ENCODE data around the gene PPT1. TPM values are rescaled to one million over a fixed set of nuclear protein-coding genes. Genes with fewer than 3 reads are reported as not detected.

Gene PPT1
- polyA plus RNA-seq, 6 donors from 2014 or later, result 110 to 213 (median 133) TPM

DNA sequence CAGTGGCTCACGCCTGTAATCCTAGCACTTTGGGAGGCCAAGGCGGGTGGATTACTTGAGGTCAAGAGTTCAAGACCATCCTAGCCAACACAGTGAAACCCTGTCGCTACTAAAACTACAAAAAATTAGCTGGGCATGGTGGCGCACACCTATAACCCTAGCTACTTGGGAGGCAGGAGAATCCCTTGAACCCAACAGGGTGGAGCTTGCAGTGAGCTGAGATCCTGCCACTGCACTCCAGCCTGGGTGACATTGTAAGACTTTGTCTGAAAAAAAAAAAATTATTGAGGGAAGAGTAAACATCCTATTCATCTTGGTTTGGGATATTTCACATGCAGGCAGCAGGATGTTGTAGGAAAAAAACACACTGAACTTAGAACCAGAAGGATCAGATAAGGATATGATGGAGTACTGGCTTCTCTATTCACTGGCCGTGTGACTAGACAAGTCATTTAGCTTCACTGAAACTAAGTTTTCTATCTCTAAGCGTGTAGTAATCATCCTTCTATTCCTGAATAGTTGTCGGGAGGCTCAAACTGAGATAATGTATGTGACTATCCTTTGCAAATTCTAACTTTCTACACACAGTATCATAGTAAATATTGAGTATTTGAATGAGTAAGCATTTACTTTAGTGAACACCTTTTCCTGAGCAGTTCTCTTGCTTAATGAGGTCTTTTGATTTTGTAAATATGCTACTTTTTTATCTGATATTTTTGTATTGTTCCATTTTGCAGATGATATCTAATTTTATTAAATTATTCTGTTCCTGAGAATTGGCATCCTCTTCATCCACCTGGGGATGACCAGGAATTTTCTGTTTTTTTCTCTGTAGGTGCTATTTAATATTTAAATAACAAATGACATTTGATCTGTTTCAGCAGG lies 38.4 kb downstream of the PPT1 start:
- H3K36me3 Mint-ChIP-seq, result peaks cover 5 to 13% of the 10 kb centered on the region in 2 donors
- peak overlapping the region; percentile 61 to 91 (median 80) for H3K4me3 Mint-ChIP-seq
- DNase-seq (no peak), ATAC-seq (ENCODE audit: low read depth in 2 of 2) (no peak)
- no peaks in the 10 kb centered on the region for H3K27me3 Mint-ChIP-seq
- no peaks in the 10 kb centered on the region for H3K9me3 Mint-ChIP-seq
- peaks cover 75 to 95% (median 84%) of the 10 kb centered on the region in 3 donors for H3K4me1 Mint-ChIP-seq
- peak overlapping the region; percentile 50 to 94 (median 90) for H3K27ac Mint-ChIP-seq

DNA sequence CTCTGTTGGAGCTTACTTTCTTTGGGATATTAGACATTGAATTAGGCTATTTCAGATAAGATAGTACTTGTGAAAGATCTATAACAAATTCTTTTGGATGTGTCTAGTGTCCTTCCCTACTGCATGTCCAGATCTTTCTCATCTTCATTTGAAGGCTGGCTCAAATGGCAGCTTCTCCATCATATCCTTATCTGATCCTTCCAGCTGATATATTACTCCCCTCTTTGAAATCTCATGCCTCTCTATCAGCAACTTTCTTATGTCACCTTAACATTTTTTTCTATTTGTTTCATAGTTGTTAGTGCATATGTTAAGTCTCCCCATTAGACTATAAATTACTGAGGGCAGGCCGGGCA lies 39.0 kb downstream of the PPT1 start:
- Mint-ChIP-seq H3K4me3 (peak overlapping the region in 6 of 8 donors; percentile 61 to 91 (median 78)), H3K4me1 (peaks cover 71 to 94% (median 84%) of the 10 kb centered on the region in 3 donors), H3K27ac (peak overlapping the region; percentile 50 to 94 (median 90)), H3K9me3 (no peaks in the 10 kb centered on the region), H3K36me3 (peaks cover 0 to 11% of the 10 kb centered on the region in 2 donors), H3K27me3 (no peaks in the 10 kb centered on the region)
- DNase-seq (no peak), ATAC-seq (ENCODE audit: low read depth in 2 of 2) (no peak)

DNA sequence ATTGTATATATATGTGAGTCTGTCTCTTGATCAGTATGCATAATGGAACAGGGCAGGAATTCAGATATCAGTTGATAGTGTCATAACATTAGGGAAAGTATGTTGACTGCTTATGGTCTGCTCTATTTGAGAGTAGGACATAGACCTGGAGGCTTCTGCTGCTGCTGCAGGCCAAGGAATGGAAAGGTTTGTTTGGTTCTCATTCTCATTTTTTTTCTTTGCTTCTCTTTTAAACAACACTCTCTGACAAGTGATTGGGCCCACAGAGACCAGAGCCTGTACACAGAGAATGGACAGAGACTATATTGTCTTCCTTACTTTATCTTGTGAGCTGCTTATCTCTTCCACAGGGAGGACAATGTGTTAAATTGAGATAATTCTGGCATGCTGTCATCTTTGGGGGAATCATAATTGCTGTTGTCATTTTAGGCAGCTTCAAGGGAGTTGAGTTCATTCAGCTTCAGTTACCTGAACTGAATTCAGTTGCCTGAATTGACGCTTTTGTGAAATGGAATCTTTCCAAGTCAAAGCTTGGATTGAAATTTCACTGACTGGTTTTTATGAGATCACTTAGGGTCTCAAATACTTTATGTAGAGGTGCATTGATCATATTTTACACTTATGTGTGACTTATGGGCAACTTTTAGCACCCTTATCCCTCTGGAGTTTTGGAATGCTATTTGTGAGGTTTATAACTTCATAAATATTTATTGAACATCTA lies 39.6 kb downstream of the PPT1 start:
- H3K36me3 Mint-ChIP-seq, result peaks cover 0 to 11% of the 10 kb centered on the region in 2 donors
- ATAC-seq (ENCODE audit: low read depth in 2 of 2) (no peak), DNase-seq (no peak)
- peaks cover 71 to 96% (median 88%) of the 10 kb centered on the region in 3 donors for H3K4me1 Mint-ChIP-seq
- H3K9me3 Mint-ChIP-seq, result no peaks in the 10 kb centered on the region
- H3K27me3 Mint-ChIP-seq, result no peaks in the 10 kb centered on the region
- peak overlapping the region; percentile 50 to 94 (median 84) for H3K27ac Mint-ChIP-seq
- H3K4me3 Mint-ChIP-seq, result peak overlapping the region in 5 of 8 donors; percentile 11 to 91 (median 61)

DNA sequence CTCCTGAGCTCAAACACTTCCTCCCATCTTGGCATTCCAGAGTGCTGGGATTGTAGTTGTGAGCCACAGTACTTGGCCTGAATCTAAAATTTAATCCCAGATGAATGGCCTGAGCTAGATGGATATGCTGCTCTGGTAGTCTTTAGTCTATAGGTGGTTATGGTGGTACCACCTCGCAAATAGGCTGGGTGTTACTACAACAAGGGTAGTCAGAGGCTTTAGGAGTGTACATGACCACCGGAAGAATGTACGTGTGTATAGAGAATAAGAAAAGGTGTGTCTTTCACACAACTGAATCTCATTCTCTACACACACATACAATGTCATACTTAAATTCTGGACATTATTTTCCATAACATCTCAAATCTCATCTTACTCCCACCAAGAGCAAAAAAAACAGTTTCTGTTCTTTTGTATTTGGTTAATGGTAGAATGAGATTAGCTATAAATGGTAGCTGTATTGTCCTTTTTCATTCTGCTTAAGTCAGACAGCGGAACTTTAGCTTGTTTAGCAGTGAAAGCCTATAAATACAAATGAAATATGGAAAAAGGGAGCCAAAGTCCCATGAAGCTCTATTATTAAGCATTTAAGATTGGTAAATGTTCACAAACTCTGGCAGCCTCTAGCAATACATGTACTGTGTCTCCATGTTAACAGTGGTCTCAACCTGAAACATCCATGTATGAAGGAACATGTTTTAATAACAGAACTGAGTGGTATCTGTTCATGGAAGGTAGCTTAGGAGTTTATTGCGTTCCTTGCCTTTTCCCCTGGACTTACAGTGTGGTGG lies 40.3 kb downstream of the PPT1 start:
- H3K4me3 Mint-ChIP-seq, result peak overlapping the region in 5 of 8 donors; percentile 0 to 91 (median 31)
- DNase-seq (no peak), ATAC-seq (ENCODE audit: low read depth in 2 of 2) (no peak)
- peaks cover 0 to 6% of the 10 kb centered on the region in 2 donors for H3K36me3 Mint-ChIP-seq
- no peaks in the 10 kb centered on the region for H3K27me3 Mint-ChIP-seq
- H3K4me1 Mint-ChIP-seq, result peaks cover 67 to 95% (median 83%) of the 10 kb centered on the region in 3 donors
- H3K9me3 Mint-ChIP-seq, result no peaks in the 10 kb centered on the region
- H3K27ac Mint-ChIP-seq, result peak overlapping the region; percentile 79 to 94 (median 88)

DNA sequence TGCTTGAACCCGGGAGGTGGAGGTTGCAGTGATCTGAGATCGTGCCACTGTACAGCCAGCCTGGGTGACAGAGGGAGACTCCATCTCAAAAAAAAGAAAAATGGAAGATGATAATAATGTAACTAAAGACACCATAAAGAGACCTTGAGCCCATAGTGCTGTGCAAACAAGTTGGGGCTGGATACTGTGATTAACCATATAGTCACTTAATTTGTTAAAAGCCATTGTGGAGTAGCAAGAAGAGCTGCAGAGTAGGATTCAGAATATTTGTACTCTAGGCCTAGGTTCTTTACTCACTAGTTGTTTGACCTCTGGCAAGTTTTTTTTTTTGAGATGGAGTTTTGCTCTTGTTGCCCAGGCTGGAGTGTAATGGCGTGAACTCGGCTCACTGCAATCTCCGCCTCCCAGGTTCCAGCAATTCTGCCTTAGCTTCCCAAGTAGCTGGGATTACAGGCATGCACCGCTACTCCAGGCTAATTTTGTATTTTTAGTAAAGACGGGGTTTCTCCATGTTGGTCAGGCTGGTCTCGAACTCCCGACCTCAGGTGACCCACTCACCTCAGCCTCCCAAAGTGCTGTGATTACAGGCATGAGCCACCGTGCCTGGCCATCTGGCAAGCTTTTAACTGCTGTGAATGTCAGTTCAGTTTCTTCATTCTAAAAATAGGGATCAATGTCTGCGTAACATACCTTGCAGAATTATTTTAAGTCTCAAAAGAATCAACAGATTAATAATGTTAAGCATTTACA lies 43.7 kb downstream of the PPT1 start:
- peak overlapping the region; percentile 33 to 91 (median 80) for H3K27ac Mint-ChIP-seq
- DNase-seq (no peak), ATAC-seq (ENCODE audit: low read depth in 2 of 2) (no peak)
- no peaks in the 10 kb centered on the region for H3K27me3 Mint-ChIP-seq
- peaks cover 59 to 93% (median 84%) of the 10 kb centered on the region in 3 donors for H3K4me1 Mint-ChIP-seq
- H3K4me3 Mint-ChIP-seq, result peak overlapping the region in 7 of 8 donors; percentile 6 to 70 (median 25)
- H3K9me3 Mint-ChIP-seq, result no peaks in the 10 kb centered on the region
- H3K36me3 Mint-ChIP-seq, result peaks cover 16% of the 10 kb centered on the region in 2 donors

DNA sequence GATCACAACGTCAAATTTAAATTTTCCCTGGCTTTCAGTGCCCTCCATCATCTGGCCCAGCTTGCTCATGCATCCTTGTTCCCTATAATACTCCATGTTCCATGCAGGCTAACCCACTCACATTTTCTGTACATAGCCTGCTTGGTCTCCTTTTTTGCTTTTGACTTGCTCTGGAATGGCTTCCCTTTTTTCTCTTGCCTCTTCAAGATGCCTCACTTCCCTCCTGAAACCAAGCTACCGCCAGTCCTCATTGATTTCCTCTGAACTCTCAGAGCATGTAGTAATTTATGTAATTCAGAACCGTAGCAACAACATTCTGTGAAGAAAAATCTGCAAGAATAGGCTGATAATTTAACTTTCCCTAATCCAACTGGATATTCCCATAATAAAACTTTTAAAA lies 46.2 kb downstream of the PPT1 start:
- H3K4me3 Mint-ChIP-seq, result peak overlapping the region; percentile 10 to 75 (median 56)
- H3K36me3 Mint-ChIP-seq, result peaks cover 16 to 22% of the 10 kb centered on the region in 2 donors
- peaks cover 48 to 91% (median 75%) of the 10 kb centered on the region in 3 donors for H3K4me1 Mint-ChIP-seq
- ATAC-seq (ENCODE audit: low read depth in 2 of 2) (peak; percentile 74 to 84), DNase-seq (no peak)
- H3K27me3 Mint-ChIP-seq, result no peaks in the 10 kb centered on the region
- peak overlapping the region; percentile 18 to 94 (median 51) for H3K27ac Mint-ChIP-seq
- no peaks in the 10 kb centered on the region for H3K9me3 Mint-ChIP-seq

DNA sequence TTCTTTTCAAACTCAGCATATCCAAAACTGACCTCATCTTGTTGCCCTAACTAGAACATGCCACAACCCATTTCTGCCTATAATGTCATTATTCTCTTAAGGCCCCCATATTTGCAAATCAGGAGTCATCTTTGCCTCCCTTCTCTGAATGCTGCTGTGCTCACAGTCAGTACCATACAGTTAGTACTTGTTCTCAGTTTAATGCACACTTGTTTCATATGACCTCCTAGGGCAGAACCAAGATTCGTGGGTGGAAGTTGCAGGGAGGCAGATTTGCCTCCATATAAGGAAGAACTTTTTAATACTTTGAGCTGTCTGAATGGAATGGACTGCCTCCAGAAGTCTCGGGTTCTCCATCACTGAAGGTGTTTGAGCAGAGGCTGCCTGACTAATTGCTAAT lies 47.3 kb downstream of the PPT1 start:
- Mint-ChIP-seq H3K9me3 (no peaks in the 10 kb centered on the region), H3K4me3 (peak overlapping the region in 7 of 8 donors; percentile 2 to 57 (median 27)), H3K27me3 (no peaks in the 10 kb centered on the region), H3K4me1 (peaks cover 40 to 91% (median 75%) of the 10 kb centered on the region in 3 donors), H3K36me3 (peaks cover 16 to 22% of the 10 kb centered on the region in 2 donors), H3K27ac (peak overlapping the region; percentile 37 to 93 (median 76))
- no peak for ATAC-seq (ENCODE audit: low read depth in 2 of 2)
- DNase-seq, result no peak

DNA sequence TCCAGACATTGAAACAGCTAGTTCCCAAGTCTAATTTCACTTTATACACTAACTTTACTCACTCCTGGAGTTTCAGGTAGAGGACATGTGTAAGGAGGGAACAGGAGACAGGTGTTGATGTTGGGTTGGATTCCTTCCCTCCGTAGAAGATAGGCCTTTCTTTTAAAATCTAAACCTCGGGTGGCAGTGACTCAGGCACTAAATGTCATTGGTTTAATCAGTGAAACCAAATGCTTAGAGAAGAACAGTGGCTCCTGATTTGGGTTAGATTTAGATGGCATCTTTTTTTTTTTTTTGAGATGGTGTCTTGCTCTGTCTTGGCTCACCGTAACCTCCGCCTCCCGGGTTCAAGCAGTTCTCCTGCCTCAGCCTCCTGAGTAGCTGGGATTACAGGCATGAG lies 49.3 kb downstream of the PPT1 start:
- H3K27ac Mint-ChIP-seq, result peak overlapping the region in 4 of 6 donors; percentile 38 to 80 (median 48)
- no peaks in the 10 kb centered on the region for H3K9me3 Mint-ChIP-seq
- H3K4me3 Mint-ChIP-seq, result peak overlapping the region in 3 of 8 donors; percentile 15 to 54 (median 30)
- no peaks in the 10 kb centered on the region for H3K27me3 Mint-ChIP-seq
- H3K36me3 Mint-ChIP-seq, result peaks cover 20 to 22% of the 10 kb centered on the region in 2 donors
- ATAC-seq (ENCODE audit: low read depth in 2 of 2), result no peak
- peaks cover 32 to 92% (median 73%) of the 10 kb centered on the region in 3 donors for H3K4me1 Mint-ChIP-seq
- DNase-seq, result no peak

DNA sequence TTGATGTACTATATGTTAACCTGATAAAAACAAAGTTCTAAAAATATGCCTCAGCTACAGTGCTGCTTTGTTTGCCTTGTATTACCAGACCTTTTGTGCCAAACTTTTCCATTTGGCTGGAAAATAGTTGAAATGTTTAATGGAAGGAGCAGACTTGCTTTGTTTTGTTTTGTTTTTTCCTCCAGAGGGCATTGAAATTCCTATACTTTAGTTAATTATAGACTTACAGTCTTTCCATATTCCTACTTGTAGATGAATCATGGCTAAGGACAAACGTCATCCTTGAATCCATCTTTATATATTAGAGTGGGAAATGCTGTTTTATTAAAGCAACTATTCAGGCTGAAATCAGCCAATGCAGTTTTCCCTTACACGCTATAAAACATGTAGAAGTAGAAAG lies 49.8 kb downstream of the PPT1 start:
- peaks cover 22 to 25% of the 10 kb centered on the region in 2 donors for H3K36me3 Mint-ChIP-seq
- H3K27ac Mint-ChIP-seq, result peak overlapping the region in 3 of 6 donors; percentile 19 to 53 (median 49)
- H3K9me3 Mint-ChIP-seq, result no peaks in the 10 kb centered on the region
- ATAC-seq (ENCODE audit: low read depth in 2 of 2) (no peak), DNase-seq (no peak)
- H3K4me1 Mint-ChIP-seq, result peaks cover 37 to 94% (median 77%) of the 10 kb centered on the region in 3 donors
- H3K4me3 Mint-ChIP-seq, result peak overlapping the region in 1 of 8 donors; percentile 16
- H3K27me3 Mint-ChIP-seq, result no peaks in the 10 kb centered on the region

DNA sequence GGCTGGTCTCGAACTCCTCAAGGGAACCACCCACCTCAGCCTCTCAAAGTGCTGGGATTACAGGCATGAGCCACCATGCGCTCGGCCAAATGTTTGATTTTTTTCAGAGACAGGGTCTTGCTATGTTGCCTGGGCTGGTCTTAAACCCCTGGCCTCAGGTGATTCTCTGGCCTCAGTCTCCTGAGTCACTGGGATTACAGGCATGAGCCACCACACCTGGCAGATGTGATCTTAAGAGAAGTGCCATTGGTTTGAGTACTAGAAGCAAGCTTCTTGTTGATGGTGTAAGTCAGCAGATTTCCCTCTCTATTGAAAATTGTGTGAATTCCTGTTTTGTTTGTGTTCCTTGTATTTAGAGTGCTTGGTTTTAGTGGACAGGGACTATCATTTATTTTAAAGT lies 51.3 kb downstream of the PPT1 start:
- peak overlapping the region in 5 of 6 donors; percentile 7 to 68 (median 47) for H3K27ac Mint-ChIP-seq

DNA sequence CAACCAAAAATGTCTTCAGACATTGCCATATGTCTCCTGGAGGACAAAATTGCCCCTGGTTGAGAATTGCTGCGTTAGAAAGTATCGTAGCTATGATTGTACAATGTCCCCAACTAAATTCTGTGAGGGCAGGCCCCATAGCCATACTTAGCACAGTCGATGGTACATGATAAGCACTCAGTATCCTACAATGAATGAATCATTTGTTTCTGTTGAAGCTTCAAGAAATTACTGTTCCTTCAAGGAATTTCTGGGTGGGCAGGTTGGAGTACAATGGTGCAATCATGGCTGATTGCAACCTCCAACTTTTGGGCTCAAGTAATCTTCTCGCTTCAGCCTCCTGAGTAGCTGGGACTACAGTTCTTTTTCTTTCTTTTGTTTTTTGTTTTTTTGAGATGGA lies 51.9 kb downstream of the PPT1 start:
- Mint-ChIP-seq H3K27ac (peak overlapping the region in 1 of 6 donors; percentile 61), H3K4me3 (peak overlapping the region in 7 of 8 donors; percentile 61 to 88 (median 67)), H3K9me3 (no peaks in the 10 kb centered on the region), H3K36me3 (peaks cover 18 to 34% of the 10 kb centered on the region in 2 donors), H3K27me3 (no peaks in the 10 kb centered on the region), H3K4me1 (peaks cover 46 to 86% (median 84%) of the 10 kb centered on the region in 3 donors)
- ATAC-seq (ENCODE audit: low read depth in 2 of 2) (no peak), DNase-seq (no peak)

More for the DNA sequence above, 51.3 kb downstream of the PPT1 start:
- H3K9me3 Mint-ChIP-seq, result no peaks in the 10 kb centered on the region
- ATAC-seq (ENCODE audit: low read depth in 2 of 2) (no peak), DNase-seq (no peak)
- H3K4me1 Mint-ChIP-seq, result peaks cover 44 to 91% (median 82%) of the 10 kb centered on the region in 3 donors
- peaks cover 20 to 32% of the 10 kb centered on the region in 2 donors for H3K36me3 Mint-ChIP-seq
- peak overlapping the region in 6 of 8 donors; percentile 40 to 88 (median 66) for H3K4me3 Mint-ChIP-seq
- H3K27me3 Mint-ChIP-seq, result no peaks in the 10 kb centered on the region

DNA sequence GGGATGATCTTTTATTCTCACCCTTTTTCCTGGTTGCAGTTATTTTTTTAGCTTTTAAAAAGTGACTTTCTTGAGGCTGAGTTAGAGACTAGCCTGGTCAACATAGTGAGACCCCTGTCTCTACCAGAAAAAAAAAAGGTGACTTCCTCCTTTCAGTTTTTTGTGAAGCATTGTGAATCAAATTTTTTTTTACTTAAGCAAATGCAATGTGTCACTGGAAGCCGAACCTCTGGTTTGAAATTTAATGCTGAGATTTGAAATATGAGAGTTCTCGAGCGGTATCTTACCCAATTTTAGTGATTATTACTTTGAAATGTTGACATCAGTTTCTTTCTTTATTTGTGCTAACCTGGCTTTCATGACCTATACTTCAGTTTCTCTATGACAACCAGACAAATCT lies 52.9 kb downstream of the PPT1 start:
- H3K9me3 Mint-ChIP-seq, result no peaks in the 10 kb centered on the region
- no peak for DNase-seq
- H3K4me3 Mint-ChIP-seq, result peak overlapping the region; percentile 52 to 97 (median 93)
- peak overlapping the region in 5 of 6 donors; percentile 9 to 88 (median 82) for H3K27ac Mint-ChIP-seq
- no peaks in the 10 kb centered on the region for H3K27me3 Mint-ChIP-seq
- peaks cover 45 to 86% (median 82%) of the 10 kb centered on the region in 3 donors for H3K4me1 Mint-ChIP-seq
- no peak for ATAC-seq (ENCODE audit: low read depth in 2 of 2)
- peaks cover 13 to 35% of the 10 kb centered on the region in 2 donors for H3K36me3 Mint-ChIP-seq
